Midbrain (tissue), 1 donor: ENCODE measurements around the gene MORN1.

ENCODE experiments used
- DNase-seq: peaks from one replicate; lab custom pipeline; 2025; lab: John Stamatoyannopoulos, UW

MORN1 gene

DNA sequence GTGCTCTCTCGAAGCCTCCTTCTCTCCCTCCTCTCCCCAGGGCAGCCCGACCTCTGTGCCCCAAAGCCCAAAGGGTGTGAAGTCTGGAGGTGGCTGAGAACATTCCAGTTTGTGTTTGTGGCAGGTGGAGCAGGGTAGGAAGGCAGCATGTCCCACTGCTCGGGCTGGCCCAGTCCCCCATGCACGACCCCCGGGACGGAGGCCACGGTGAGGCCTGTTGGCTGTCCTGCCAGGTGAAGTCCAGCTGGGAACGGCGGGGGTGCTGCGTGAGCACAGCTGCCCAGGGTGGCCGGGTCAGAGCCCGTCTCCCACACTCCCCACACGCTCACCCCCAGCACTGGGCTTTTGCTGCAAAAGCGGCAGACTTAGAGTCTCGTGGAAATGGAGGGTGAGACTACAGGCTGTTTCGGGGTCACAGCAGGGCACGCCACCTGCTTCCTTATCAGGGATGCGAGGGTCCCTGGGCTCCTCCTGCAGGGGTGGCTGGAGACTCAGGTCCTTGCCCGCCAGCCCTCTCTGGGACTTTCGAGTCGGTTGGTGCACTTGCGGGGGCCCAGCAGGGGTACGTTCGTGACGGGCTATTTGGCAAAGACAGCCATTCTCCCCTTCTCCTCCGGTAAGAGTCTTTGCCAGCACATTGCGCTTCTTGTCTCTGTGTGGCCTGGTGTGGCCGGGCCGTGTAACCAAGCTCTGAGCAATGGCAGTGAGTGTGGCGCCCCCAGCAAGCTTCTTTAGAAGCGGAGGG lies 40.3 kb downstream of the MORN1 start:
- no peak for DNase-seq

DNA sequence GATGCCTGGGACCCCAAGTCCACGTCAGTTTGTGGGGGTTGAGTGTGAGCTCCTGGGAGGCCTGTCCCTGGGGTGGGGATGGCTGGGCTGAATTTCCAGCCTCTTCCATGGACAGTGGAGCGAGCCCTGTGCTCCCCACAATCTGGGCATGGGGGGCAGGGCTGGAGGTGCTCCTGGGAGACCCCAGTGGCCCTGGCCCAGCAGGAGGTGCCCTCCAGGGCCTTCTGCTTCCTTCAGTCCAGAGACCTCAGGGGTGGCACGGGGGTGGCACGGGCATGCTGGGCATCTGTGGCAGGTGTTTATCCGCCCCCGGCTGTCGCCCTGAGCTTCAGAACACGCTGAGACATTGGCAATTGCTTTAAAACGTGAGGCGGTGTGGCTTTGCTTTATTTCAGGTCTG lies 40.9 kb downstream of the MORN1 start:
- DNase-seq = no peak

DNA sequence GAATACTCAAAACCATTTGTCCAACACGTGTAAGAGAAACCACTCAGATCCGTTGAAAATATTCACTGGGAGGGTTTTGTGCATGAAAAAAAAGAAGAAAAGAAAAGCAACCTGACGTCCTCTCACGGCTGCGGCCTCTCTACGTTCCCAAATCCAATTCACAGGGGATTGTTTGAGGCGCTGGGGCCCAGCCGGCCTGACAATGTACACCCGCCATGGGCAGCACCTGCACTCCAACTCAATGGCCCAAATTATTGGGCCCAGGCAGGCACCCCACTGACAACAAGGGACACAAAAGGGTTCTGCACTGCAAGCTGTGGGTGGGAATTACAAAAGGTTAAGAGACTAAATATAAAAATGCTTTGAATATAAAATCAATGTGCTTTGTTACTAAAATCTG lies 41.5 kb downstream of the MORN1 start:
- DNase-seq = no peak

DNA sequence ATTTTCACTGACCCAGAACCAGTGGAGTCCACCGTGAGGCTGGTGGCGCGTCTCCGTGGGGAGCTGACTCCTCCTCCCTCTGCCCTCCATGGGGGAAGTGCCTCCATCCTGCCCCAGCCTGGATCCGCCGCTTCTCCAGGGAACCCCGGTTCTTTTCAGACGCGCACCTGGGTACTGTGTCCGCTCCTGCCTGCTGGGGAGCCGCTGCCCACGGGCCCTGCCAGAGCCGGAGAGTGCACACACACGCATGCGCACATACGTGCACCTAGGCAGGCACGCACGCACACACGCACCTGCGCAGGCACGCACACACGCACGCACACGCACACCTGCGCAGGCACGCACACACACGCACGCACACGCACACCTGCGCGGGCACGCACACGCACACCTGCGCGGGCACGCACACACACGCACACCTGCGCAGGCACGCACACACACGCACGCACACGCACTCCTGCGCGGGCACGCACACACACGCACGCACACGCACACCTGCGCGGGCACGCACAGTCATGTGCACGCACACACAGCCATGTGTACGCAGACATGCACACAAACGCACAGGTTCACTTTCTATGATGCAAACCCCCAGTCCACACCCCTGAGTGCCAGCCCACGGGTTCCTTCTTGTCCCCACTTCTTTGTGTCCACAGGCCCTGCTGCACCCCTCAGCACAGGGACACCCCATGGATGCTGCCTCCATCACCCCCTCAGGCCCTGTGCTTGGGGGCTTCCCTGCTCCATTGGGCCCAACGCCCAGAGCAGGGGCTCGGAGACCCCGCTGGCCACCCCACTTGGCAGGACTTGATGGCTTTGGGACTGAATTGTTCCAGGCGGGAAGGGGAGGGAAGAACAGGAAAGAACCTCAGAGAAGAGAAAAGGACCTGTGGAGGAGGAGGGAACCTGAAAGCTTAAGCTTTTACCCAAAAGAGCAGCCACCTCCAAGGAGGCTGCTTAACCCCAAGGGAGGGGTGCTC lies 42.7 kb downstream of the MORN1 start:
- no peak for DNase-seq

DNA sequence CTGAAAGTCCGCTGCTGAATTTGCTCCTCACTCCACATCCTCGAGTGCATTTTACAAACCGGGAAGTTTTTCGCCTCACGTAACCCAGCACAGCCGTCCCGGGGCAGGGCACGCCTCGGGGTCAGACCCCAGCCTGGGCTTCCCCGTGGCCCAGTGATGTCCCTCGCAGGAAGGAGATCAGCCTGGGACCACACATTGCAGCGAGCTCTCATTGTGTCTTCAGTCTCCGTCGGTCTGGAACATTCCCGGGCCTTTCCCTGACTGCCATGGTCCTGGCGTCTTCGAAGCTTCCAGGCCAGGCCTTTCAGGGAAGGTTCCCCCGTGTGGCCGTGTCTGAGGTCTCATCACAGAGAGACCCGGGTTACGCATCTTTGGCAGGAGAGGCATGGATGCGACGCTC lies 43.5 kb downstream of the MORN1 start:
- DNase-seq = no peak

DNA sequence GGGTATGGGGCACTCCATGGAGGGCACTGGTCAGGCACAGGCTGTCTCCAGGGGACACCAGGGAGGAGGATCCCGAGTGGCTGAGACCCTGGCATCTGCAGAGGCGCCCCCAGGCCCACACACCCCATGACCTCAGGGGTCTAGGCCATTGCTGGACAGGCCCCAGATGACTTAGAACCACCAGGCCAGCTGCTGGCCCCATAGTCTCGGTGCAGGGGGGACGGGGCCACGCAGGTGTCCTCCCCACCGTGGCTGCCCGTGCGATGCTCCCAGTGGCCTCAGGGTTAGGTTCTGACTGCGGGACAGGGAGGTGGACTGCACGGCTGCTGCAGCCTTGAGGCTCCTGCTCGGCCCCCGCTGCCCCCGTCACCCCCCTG lies 44.0 kb downstream of the MORN1 start:
- no peak for DNase-seq

DNA sequence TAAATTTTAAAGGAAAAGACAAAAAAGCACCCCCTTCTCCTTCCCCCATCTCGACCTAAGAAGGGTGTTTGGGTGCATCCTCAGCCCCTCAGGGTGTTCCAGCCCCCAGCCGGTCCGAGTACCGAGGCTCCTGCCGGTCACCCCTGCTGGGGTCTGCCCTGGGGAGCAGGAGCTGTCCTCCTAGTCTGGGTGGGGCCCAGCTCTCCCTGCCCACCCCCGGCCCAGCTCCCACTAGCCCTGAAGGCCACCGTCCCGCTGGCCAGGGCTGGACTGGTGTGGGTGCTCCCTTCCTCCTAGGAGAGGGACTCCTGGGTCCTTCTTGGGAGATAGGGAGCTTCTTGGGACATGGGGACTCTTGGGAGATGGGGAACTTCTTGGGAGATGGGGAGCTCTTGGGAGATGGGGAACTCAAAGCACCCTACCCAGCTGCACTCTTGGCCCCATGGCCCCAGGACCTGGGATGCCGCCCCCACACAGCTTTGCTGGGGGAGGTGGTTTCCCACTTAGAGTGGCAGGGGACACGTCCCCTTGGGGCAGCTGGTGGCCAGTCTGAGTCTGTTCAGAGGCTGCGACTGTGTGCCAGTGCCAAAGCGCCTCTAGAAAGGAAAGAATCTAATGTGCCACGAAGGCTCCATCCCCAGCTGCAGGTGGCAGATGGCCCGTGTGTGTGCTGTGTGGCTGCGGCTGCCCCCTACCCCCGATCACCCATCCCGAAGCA lies 44.5 kb downstream of the MORN1 start:
- no peak for DNase-seq

DNA sequence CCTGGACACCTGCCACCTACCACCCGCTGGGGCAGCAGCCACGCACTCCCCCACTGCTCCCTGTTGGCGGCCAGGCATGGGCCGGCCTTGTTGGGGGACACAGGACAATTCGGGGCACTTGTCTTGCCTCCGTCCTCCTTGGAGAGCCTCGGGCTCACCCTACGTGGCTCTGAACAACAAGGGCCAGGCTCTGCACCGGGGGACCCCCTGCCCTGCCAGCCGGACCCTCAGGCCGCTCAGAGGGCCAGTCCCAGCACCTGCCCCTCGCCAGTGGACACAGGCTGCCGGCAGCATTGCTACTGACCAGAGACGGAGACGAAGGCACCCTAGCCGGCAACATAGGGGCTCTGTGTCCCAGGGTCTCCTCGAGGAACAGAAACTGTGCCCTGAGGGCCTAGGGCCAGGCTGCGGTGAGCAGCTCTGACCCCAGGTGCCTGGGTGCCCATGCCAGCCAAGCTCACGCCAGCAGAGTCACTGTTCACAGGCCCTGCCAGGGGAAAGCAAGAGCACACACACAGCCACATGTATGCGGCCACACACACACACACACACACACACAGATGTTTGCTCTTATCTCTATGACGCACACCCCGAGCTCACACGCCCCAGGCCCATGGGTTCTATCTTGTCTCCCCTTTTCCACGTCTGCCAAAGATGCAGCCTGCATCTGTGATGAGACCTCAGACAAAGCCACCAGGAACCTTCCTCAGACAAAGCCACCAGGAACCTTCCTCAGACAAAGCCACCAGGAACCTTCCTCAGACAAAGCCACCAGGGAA lies 45.9 kb downstream of the MORN1 start:
- no peak for DNase-seq

DNA sequence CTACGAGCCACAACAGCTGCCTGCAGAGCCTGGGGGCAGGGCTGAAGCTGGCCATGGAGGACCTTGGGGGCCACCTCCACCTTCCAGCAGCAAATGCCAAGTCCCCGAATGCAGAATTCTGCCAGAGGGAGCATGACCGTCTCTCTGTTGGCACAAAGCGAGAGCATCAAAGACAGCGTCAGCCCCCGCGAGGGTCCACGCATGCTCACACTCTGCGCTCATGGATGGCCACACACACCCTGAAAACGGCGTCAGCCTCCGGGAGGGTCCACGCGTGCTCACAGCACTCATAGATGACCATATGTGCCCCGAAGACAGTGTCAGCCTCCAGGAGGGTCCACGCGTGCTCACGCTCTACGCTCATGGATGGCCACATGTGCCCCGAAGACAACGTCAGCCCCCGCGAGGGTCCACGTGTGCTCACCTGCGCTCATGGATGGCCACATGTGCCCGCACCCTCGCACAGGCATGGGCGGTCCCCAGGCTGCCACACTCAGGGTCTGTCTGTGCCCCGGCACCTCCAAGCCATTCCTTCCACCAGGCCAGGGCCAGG lies 46.5 kb downstream of the MORN1 start:
- no peak for DNase-seq

DNA sequence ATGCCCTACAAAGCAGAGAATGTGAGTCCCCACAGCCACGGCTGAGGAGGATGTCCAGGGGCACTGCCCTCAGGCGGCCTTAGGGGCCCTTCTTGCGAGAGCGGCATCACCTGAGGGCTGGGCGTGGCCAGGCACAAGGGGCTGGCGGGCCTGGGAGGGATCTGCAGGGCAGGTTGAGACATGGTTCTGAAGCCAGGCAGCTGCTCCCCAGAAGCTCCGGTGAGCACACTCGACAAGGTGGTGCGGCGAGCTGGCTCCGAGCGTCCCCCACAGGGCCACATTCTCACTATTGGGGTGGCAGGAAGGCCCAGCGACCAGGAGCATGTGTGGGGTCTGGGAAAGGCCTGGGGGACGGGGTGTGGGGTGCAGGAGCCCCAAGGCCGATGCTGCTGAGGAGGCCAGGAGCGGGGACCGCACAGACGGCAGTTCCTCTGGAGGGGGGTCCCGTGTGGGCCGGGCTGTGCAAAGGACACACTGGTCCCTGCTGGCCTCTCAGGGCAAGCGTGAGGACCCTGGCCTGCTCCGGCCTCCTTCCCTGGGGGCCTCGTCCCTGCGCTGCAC lies 47.2 kb downstream of the MORN1 start:
- no peak for DNase-seq

DNA sequence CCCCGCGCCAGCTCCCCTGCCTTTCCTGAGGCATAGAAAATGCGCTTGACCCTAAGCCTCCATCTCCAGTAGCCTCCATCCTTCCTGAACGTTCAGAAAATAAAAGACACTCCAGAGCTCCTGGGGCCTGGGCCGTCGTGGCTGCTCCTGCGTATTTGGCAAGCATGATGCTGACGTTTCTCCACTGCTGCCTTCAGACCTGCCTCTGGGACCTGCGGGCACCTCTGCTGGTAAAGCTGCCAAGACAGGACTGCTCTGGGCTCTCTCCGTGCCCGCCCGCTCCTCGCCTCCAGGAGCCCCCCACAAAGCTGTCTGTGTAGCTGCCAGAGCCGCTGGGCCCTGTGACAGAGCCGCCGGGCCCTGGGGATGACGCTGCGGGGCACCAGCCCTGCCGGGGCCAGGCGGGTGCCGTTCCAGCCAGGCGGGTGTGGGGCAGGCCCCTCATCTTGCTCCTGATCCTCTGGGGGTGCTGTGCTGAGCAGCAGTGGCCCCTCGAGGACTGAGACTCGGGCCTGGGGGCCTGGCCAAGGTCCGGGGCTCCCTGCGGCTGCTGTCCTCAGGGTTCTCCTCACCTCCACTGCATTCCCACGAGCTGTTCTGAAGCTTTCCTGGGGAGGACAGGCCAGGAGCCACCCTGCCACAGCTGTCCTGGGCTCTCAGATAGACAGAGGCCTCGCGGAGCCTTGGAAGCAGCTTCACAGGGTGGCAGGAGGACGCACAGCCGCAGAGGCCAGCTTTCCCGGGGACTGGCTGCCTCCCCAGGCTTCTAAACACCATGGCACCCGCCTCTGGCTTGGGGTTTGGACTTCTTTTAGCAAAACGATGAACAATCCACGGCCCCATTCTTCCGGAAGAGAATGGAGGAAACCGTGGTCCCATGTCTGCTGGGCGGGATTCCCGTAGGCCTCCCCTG lies 48.1 kb downstream of the MORN1 start:
- DNase-seq = peak; percentile 33

DNA sequence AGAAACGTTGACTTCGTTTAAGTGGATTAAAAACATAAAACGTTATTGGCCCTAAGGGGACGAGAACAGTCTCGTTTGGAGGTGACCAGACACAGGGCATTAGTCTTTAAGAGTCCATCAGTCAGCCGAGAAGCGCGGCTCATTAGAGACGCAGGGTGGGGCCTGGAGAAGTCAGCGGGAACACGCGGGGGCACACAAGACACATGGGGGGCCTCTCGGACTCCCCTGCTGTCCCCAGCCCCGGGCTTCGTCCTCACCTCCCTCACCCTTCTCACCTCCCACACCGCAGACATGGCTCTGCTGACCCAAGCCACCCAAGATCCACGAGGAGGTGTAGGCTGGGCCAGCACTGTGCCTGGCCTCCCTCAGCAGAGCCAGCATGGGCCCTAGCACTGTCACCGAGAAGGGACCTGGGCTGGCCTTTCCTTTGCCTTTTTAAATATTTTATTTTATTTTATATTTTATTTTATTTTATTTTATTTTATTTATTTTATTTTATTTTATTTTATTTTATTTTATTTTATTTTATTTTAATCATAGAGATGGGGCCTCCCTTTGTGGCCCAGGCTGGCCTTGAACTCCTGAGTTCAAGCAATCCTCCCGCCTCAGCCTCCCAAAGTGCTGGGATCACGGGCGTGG lies 48.9 kb downstream of the MORN1 start:
- DNase-seq = no peak

DNA sequence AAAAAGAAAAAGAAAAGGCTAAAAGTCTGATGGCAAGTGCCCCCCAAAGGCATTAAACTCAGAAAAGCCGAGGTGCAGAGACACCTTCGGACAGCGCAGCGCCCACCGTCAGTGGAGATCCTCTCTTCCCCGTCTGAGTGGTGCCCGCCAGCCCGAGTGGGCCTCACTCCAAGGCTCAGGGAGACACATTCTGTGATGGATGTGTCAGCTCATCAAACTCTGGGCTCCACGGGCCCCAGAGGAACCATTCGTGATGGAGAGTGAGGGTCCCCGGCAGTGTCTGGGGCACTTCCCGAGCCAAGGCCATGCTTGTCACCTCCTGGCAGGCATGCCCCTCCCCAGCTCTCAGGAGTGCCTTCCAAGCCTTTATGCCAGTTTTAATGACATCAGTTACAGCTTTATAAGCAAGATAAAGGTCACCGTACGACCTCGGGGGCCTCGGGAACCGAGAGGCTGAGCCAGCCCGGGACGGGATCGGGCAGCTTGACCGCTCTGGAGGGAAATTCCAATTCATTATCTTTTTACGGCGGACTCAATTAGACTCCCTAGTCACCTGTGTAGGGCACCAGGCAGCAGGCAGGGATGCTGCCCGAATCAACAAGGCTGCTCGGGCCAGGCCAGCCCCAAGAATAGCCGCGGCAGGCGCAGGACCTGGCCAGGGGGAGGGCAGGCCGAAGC lies 49.5 kb downstream of the MORN1 start:
- no peak for DNase-seq

DNA sequence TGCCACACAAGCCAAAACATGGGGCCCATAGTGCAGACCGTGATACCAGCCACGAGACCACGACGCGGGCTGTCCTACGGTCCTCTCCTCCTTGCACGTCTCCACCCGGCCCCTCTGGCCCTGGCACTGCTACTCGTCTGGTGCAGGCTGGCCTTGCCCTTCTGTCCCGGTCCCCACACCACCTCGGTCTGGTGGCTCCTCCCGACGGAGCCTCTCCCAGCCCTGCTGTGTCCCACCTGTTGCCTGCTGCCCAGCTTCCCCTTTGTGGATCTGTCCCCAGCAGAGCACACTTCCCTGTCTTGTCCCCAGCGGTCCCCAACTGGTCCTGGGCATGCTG lies 50.5 kb downstream of the MORN1 start:
- DNase-seq = no peak

DNA sequence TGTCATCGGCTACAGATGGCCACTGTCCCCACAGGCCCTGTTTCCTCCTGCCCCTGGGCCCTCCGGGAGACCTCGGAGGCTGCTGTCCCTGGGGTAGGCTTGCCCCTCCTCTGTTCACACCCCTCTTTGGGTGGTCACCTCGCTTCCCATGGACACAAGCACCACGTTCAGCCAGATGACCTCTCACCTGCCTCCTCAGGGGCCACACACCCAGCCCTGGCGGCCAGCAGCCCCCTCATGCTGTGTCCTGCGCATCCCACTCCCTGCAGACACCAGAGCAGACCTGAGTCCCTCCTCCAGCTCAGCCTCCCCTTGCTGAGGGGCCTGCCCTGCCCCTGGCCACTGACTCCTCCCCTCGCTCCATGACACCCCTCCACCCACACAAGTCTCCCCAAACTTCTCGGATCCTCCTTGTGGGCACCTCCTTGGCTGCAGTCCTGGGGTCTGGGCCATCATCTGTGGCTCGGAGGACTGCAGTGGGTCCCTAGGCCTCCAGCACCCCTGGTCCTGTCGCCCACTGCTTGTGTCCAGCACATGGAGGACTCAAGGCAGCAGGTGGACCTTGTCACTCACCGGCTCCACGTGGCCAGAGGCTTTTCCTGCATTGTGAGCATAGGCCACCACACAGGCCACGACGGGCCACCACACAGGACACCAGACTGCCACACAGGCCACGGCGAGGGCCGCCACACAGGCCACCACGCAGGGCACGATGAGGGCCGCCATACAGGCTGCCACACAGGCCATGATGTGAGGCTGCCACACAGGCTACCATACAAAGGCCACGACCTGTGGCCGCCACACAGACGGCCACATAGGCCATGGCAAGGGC lies 51.1 kb downstream of the MORN1 start:
- no peak for DNase-seq

DNA sequence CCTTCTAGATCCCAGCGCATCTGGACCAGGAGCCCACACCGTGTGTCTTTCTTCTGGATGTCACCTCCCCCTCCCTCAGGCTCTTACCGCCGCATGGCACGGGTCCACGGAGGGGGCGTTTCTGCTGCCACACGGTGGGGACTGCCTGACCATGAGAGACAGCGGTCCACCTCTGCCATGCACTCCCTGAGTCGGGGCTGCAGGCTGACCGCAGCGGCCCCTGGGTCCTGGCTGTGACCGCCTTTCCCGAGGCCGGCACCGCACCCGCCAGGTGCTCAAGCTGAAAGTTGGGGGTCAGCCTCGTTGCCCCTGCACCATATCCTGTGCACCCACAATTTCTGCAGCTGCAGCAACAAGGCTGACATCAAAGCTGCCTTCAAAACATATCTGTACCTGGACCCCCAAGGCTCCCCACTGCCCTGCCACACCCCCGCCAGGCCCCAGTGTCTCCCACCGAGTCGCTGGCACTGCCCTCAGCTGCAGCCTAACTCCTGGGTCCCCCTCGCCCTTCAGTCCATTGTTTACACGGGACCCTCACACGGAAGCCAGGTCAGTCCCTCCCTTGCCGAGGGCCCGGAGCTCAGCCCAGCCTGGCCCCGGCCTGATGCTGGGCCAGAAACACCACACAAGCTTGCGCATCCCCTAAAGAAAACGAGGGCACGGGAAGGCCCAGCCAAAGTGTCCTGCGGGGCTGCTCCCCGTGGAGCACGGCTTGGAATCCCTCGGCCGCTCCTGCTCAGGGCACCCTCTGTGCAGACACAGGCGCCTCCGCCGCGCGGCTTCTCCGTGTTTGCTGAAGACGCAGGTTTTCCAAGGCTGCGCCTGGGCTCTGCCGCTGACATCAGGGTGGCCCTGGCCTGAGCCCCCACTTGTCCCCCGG lies 51.9 kb downstream of the MORN1 start:
- DNase-seq = no peak

DNA sequence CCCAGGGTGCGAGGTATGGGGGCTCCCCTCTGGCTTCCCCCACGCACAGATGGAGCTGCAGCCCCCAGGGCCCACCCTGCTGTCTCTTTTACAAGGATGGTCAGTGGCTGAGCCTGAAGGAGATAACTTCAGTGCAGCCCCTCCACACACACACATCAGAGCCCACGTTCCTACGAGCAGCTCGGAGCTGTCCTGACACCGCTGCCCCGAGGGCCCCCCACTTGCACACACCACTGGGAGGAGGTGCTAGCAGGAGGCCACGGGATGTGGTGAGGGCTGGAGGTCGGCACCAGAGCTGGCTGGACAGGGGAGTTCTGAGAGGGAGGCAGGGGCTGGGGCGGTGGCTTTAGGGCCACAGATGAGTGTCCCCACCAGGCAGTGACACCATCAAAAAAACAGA lies 53.9 kb downstream of the MORN1 start:
- DNase-seq = no peak
